ENCODE measurements around the gene PRKCH.

GRCh38 chr14:61478971-61479473 lies 157.6 kb downstream of the PRKCH start:
- TF ChIP-seq CTCF (IDR thresholded peaks at IDR 0.05) (no peak), POLR2A (IDR thresholded peaks at IDR 0.05) (no peak)
